GM19372 (cell line): ENCODE data around the gene DNASE1L1.

Source experiments
- ATAC-seq: cut with Tn5 transposase; IDR thresholded peaks from one replicate; pipeline ENCODE4 v1.9.1; 2021; ENCODE audit warnings: mild to moderate bottlenecking, low read depth, moderate library complexity; ENCODE audit not compliant: unreplicated experiment

DNASE1L1 gene

DNA sequence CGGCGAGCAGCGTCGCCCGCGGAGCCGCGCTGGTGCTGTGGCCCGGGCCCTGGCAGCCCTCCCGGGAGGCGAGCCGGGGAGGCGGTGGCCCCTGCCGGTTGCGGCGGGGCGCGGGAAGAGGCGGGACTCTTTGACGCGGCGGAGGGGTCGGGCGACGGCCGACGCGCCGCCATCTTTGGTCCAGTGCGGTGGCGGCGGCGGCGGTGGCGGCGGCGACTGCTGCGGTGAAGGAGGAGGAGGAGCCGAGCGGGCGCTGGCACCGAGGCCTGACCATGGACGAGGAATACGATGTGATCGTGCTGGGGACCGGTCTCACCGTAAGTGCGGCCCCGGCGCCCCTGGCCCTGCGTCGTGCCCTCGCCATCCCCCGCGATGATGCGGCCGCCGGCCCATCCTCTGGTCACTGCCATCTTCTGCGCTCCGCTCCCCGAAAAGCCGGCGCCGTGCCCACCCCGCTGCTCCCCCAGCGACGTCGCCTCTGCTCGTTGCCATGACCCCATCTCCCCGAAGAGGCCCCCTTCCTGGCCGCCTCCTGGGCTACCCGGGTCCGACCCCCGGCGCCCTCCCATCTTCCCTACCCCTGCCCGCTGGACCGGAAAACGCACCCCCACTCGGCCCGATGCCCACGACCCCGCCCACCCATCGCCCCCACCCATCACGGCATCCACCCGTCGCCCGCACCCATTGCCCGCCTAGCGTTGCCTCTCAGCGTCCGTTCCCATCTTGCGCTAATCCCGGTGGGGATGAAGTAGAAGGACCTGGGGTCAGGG is 28.1 kb upstream of the DNASE1L1 start, which contains the start of gene GDI1:
Gene GDI1 (plus strand): TSS at position 172 of the 770 bp plus-strand sequence. CDS start 101 bp downstream, at position 273.
- peak; percentile 38 for ATAC-seq

DNA sequence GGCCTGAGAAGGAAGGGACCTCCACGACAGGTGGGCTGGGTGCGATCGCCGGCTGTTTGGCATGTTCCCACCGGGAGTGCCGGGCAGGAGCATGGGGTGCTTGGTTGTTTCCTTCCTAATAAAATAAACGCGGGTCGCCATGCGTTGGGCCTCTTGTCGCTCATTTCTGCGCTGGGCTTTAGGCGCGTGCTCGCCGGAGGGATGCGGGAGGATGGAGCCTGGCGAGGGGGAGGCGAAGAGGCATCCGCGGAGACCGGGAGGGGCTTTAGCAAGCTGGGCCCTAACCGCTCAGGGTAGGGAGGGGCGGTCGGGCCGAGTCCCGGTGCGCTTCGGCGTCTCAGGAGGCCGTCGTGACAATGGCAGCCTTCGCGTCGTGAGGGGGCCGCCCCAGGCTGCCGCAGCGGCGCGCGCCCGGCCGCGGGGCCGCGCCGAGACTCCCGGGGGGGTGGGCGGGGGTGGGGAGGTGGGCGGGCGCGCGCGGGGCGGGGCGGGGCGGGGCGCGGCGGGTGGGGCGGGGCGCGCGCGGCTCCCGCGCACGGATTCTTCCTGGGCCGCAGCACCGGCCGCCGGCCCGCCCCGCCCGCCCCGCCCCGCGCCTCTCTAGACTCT is 27.4 kb upstream of the DNASE1L1 start:
- peak; percentile 56 for ATAC-seq

DNA sequence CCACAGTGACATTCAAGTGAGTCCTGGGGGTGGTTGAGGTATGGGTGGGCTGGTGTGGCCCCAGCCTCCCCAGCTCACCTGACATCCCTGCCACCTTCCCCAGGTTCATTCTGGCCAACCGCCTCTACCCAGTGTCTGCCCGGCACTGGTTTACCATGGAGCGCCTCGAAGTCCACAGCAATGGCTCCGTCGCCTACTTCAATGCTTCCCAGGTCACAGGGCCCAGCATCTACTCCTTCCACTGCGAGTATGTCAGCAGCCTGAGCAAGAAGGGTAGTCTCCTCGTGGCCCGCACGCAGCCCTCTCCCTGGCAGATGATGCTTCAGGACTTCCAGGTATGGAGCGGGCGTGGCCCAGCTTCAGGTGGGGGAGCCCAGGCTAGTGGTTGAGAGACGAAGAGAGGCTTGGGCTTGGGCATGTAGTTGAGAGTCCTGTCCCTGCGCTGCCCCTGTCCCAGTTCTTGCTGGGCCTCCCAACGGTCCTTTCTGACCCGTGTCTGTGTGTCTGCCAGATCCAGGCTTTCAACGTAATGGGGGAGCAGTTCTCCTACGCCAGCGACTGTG is 26.2 kb upstream of the DNASE1L1 start:
- no peak for ATAC-seq

DNA sequence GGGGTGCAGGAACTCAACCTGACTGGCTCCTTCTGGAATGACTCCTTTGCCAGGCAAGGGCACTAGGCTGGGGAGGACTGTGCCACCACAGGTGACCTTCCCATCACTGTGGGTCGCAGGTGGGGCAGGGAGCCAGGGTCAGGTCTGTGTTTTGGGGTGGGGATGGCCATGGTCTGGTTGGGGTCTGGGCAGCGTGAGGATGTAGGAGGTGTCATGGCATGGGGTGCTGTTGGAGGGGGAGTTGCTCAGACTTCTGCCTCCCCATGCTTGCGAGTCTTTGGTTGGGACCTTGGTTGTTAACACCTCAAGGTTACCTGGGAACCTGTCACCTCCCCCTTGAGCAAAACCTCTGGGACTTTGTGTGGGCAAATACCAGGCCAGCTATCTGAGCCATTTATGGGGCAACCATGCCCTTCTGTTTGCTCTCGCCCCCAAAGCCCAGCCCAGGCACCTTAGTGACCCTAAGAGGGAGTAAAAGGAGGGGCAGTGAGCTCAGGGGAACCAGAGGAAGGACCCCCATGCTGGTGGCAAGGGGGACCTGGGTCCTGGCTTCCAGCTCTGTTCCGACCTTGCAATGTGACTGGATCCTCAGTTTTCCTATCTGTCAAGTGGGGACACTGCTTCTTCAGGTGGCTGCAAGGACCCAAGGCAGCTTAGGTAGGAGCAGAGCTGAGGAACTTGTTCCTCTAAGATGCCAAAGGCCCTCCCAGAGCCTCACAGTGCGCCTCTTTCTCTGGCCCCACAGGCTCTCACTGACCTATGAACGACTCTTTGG is 25.5 kb upstream of the DNASE1L1 start:
- ATAC-seq = no peak

DNA sequence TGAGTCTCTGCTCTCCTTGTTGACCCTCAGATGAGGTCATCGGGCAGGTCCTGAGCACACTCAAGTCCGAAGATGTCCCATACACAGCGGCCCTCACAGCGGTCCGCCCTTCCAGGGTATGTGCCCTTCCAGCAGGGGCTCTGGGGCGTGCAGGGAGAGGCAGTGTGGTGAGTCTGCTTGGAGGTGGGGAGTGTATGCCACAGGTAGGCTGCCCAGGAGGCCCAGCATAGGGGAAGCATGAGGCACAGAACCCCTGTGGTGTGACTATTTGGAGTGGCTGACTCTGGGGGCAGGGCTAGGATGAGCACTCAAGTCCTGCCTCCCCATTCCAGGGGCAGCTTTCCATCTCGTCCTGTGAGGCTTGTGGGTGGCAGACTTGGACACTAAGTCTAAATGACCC is 24.6 kb upstream of the DNASE1L1 start:
- no peak for ATAC-seq

DNA sequence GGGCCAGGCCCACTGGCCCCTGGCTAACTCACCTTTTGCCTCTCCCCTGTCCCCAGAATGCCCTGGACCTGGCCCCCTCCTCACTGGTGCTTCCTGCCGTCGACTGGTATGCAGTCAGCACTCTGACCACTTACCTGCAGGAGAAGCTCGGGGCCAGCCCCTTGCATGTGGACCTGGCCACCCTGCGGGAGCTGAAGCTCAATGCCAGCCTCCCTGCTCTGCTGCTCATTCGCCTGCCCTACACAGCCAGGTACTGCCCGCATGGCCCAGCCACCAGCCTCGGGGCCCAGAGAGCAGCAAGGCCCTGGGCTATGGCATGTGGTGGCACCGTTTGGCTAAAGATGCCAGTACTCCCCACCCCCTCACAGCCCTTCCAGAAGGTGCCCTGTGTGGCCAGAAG is 23.2 kb upstream of the DNASE1L1 start:
- ATAC-seq = no peak

DNA sequence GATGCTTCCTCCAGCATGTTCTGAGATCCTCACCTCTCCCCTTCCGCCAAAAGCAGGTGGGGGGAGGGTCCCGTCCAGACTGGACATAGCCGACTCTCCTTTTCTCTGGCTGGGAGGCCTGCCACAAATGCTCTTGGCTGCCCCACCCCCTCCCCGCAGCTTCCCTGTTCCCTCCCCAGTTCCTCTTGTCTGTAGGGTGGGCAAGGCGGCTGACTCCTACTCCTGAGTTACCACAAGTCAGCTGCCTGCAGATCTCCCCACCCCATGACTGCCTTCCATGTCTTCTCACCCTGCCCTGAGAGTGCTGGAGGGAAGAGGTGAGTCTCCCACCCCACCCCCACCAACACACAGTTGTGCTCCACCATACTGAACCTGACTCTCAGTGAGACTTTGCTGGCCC is 22.3 kb upstream of the DNASE1L1 start:
- no peak for ATAC-seq

DNA sequence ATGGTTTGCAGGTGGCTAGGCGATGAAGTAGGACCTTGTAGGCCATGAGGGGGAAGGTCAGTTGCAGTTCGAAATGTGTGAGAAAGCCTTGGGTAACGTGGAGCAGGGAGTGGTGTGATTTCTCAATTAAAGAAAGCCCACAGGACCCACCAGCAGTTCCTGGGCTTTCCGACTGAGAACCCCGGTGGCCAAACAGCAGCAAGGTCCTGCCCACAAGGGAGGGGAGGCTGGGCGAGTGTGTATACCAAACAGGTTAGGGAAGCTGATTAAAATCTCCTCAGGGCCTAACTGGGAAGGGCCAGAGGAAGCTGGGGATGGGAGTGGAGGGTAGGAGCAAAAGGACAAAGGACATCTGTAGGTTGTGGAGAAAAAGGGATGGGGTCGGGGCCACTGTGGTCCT is 21.9 kb upstream of the DNASE1L1 start:
- ATAC-seq = no peak

DNA sequence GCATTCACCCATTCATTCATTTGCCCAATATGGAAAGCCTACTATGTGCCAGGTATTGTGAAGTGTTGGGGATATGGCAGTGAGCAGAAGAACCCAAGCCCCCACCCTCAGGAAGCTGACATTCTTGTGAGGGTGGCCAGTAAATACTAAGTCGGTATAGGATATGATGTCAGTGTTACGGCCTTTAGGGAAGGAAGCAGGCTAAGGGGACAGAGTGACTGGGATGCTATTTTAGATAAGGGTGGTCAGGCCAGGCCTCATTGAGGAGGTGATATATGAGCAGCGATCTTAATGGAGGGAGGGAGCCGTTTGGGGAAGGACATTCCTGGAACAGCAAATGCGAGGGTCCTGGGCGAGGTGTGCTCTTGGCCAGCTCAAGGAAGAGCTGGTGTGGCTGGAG is 21.4 kb upstream of the DNASE1L1 start:
- ATAC-seq = no peak

DNA sequence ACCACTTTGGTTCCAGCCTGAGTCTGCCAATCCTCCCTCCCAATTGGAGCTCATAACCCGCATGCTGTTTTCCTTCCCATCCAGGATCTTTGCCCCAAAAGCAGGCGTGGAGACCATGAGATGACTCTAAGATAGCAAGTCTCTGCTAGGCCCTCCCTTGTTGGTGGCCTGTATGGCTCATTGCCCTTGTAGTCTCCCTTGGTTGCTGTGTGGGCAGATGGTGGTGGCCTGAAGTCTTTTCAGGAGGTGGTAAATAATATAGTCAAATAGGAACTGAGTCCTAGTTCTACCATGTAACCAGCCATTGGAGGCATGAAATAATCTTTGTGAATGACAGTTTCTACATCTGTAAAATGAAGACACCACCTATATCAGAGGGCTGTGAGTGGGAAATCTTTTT is 20.7 kb upstream of the DNASE1L1 start:
- ATAC-seq = no peak

DNA sequence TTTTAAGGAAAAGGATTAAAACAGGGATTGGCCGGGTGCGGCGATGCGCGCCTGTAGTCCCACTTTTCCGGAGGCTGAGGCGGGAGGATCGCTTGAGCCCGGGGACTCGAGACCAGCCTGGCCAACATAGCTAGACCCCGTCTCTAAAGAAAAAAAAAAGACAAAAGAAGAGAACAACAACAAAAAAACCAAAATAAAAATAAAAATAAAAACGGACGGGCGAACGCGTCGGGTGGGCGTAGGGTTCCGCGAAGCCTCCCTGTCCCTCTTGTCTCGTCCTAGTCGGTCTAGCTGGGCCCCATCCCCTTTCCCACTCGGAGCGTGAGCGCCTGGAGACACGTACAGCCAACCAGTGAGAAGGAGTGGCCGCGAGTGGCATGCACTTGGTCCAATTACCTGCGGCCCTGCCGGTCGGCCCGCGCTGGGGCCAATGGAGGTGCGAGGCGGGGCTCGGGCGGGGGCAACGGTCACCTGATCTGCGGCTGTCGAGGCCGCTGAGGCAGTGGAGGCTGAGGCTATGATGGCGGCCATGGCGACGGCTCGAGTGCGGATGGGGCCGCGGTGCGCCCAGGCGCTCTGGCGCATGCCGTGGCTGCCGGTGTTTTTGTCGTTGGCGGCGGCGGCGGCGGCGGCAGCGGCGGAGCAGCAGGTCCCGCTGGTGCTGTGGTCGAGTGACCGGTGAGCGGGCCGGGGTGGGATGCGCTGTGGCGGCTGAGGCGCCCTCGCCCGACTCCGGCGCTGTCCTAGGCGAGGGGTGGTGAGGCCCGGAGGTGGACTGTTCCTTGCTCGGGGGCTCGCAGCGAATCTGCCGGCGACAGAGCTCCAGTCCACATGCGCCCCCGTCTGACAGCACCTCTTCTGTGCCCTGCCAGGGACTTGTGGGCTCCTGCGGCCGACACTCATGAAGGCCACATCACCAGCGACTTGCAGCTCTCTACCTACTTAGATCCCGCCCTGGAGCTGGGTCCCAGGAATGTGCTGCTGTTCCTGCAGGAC is 19.4 kb upstream of the DNASE1L1 start, which contains the start of gene ATP6AP1:
Gene ATP6AP1 (plus strand): TSS at position 502 of the 996 bp plus-strand sequence. CDS start 16 bp downstream, at position 518.
- ATAC-seq = peak; percentile 98

DNA sequence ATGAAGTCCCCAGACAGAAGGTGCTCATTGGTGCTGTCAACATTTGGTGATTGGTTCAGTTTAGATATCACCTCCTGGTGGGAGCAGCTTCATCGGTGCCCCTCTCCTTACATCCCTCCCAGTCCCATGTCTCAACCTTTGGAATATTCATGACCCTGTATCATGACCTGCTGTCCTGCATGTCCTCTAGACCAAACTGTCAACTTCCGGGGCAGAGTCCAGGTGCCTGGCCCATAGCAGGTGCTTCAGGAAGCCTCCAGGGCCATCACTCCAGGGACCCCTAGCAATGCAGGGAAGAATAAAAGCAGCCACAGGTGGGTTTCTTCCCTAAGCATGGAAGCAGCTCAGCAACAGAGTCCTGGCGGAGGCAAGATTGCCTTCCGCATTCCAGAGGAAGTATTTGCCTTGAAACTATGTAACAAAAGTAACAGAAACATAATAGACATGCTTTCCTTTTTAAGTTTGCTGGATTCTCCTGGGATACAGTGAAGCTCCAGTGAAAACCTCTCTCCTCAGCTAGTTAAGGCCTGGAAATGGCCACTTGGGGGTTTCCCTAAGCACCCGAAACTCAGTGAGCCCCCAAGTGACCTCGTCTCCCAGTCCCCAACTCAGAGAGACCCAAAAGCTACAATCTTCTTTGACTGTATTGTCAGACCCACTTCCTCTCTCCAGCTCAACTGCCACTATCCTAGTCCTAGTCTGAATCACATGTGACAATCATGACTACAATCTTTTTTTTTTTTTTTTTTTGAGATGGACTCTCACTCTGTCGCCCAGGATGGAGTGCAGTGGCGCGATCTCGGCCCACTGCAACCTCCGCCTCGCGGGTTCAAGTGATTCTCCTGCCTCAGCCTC is 18.1 kb upstream of the DNASE1L1 start:
- ATAC-seq = no peak

DNA sequence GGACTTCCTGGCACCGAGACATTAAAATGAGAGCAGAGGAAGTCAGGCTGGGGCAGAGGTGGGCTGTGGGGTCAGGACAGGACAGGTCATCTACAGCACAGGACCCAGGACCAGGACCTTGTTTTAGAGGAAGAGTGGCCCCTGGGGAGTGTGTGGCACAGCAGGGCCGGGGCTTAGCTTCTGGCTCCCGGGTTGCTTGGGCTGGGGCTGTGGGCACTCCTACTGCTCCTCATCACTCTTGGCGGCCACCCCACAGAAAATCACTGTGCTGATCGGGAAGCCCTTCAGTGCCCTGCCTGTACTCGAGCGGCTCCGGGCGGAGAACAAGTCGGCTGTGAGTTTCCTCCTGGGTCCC is 11.3 kb upstream of the DNASE1L1 start:
- no peak for ATAC-seq

DNA sequence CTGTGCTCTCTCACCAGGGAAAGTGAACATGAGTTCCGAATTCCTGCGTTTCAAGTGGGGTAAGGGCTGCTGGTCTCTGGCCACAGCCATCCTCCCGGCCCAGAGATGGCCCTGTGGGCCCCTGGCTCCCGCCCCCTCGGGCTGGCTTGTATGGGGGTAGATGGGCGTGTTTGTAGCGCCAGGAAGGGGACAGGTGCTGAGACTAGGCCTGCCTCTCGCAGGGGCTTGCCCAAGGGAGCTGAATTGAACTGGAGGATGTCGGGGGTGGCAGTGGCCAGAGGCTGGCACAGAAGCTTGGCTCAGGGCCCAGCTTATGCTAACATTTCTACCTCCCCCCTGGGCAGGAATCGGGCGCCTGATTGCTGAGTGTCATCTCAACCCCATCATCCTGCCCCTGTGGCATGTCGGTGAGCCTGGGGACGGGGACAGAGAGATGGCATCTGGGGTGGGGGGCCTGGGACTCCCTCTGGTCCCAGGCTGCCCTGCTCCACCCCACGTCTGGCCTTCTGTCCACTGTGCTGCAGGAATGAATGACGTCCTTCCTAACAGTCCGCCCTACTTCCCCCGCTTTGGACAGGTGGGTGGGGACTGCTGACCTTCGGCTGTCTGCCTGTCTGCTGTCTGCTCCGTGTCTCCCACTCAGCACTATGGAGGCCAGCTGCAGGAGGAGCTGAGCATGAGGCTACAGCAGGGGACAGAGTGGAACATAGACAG is 10.8 kb upstream of the DNASE1L1 start:
- ATAC-seq = no peak

DNA sequence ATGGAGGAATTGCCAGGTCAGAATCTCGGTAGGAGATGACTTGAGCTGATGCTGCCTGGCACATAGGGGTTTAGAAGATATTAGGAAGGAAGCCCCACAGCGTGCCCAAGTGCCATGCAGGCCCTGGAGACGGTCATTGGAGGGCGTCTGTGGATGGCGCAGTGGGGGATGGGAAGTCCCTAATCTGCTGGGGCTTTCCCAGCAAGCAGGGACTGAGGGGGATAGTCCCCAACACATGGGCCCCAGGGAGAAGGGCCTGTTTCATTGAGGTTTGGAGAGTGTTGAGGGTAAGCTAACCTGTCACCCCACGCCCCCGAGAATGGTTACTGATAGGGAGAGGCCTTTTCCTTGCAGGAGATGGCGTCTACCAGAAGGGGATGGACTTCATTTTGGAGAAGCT is 10.1 kb upstream of the DNASE1L1 start:
- no peak for ATAC-seq

DNA sequence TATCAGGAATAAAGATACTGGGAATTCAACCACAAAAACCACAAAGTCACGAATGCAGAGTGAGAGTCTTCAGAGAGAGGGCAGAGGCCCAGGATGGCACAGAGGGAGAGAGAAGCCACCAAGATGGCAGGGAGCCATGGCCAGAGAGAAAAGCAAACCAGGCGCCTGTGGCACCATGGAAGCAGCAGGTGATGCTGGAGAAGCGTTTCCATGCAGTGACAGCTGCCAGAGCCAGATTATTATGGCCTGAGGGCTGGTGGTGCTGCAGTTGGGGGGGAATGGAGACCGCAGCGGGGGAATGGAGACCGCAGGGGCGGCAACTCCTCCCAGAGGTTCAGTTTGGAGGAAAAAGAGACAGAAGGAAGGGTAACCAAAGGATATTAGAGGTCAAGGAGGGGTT is 8.1 kb upstream of the DNASE1L1 start:
- no peak for ATAC-seq

DNA sequence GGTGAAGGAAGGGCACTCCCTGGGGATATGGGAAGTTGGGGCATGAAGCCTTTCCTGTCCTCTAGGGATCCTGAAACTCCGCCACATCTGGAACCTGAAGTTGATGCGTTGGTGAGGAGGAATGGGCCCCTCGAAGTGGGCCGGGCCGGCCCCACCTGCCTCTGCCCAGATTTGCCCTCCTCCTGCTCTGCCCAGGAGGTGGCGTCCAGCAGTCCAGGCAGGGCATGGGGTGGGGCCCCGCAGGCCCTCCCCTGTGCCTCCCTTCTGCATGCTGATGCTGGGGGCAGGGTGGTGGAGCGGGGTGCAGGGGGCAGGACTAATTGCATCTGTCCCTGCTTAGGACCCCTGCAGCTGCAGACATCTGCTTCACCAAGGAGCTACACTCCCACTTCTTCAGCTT is 4.1 kb upstream of the DNASE1L1 start:
- no peak for ATAC-seq

DNA sequence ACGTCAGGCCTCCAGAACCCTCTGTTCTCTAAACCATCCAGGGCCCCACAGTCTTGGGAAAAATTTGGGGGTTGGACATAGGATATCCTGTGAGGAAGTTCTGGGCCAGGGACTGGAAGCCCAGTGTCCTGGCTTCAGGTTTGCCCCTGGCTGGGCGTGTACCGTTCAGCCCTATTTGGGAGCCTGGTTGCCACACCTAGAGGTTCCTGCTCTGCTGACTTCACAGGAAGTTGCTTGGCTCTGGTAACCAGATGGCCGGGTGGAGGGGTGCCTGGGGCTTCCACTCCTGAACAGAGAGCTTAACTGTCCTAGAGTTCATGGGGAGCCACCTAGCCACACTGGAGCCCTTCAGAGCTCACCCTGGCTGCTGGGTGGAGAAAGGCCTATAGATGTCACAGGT is 3.4 kb upstream of the DNASE1L1 start:
- no peak for ATAC-seq
